Activated CD4-positive, CD25-positive, alpha-beta regulatory T cell treated with anti-CD3 and anti-CD28 coated beads, Interleukin-2, amount 50 U/mL, for 24 hours (primary cell): ENCODE measurements around the gene WDFY3.

Experiments used
- ATAC-seq, 2 donors: fragments of 150-1000 bp; cut with Tn5 transposase; one replicate each; pipeline ENCODE4 v1.10.0; 2021; ENCODE audit warnings: mild to moderate bottlenecking in 1 of 2, moderate library complexity in 1 of 2

WDFY3 gene

GRCh38 chr4:84790769-84791565 is 175.5 kb downstream of the WDFY3 start:
- no peak for ATAC-seq

- ATAC-seq, result no peak
These were observed 180.0 kb downstream of the WDFY3 start for GRCh38 chr4:84786478-84786877.

- no peak for ATAC-seq
These were observed 184.0 kb downstream of the WDFY3 start for GRCh38 chr4:84782517-84782916.

GRCh38 chr4:84780719-84781118 is 185.8 kb downstream of the WDFY3 start:
- ATAC-seq, result no peak

GRCh38 chr4:84778041-84778440 is 188.4 kb downstream of the WDFY3 start:
- no peak for ATAC-seq

DNA sequence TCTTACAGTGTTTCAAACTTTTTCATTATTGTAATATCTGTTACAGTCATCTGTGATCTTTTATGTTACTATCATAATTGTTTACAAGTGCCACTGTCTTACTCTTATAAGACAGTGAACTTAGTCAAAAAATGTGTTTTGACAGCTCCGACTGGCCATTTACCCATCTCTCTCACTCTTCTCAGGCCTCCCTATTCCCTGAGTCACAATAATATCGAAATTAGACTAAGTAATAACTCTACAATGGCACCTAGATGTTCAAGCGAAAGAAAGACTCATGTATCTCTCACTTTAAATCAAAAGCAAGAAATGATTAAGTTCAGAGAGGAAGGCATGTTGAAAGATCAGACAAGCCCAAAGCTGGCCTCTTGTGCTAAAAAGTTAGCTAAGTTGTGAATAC is 199.3 kb downstream of the WDFY3 start:
- ATAC-seq, result peak in 1 of 2 donors; percentile 24

GRCh38 chr4:84753321-84753972 is 213.0 kb downstream of the WDFY3 start:
- no peak for ATAC-seq

DNA sequence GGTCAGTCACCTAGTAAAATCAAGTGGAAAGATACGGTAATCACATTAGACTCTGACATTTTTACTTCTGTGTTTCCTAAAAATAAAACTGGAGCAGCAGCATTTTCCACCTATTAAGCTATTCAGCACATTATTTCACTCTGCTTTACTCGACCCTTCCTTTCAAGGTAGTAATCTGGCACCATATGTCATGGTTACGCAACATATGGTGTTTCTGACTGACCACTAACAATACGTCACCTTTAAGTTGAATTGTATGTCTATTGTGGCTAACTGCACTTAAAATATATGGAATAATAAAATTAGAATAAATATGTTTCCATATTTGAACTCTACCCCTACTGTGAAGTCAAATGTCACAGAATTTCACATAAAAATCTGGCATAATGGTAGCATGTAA is 214.8 kb downstream of the WDFY3 start:
- no peak for ATAC-seq

- ATAC-seq, result no peak
These were observed 215.6 kb downstream of the WDFY3 start for GRCh38 chr4:84750960-84751283.

- ATAC-seq, result no peak
These were observed 216.1 kb downstream of the WDFY3 start for GRCh38 chr4:84750260-84750959.

DNA sequence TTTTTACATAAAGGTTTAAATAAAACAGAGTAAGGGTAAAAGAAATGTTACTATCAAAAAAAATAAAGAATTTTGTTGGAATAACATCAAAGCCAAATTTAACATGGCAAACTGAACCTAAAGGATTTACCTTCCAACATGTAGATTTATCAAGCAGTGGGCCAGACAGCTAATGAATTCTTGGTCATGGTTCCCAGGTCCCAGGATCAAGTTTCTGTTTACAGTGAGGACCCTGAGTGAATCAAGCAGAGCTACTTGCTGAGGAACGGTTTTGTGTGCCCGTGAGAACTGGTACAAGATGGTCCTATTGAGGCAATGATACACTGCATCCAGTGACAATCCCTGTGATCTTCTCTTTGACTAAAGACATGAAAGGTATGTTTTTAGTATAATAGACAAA is 226.4 kb downstream of the WDFY3 start:
- no peak for ATAC-seq

GRCh38 chr4:84738622-84739021 is 227.9 kb downstream of the WDFY3 start:
- ATAC-seq, result no peak

DNA sequence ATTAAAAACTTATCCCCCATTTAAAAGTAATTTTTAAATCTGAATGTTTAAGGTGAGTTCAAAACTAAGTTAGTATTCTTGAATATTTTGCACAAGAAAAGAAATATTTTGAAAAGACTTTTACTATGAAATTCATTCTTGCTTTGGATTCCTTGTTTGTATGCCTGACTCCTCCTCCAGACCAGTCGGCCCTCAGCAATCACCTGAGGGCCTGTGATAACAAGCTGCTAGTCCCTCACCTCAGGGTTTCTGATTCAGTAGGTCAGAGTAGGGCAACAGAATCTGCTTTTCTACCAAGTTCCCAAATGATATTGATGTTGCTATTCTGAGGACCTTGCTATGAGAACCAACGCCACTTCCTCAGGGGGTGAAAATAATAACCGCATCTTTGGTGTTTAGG is 228.8 kb downstream of the WDFY3 start:
- no peak for ATAC-seq

- ATAC-seq, result no peak
These were observed 232.5 kb downstream of the WDFY3 start for GRCh38 chr4:84734037-84734436.

GRCh38 chr4:84733343-84734033 is 233.0 kb downstream of the WDFY3 start:
- no peak for ATAC-seq

GRCh38 chr4:84730375-84730774 is 236.1 kb downstream of the WDFY3 start:
- ATAC-seq, result no peak

GRCh38 chr4:84727491-84727890 is 239.0 kb downstream of the WDFY3 start:
- no peak for ATAC-seq

DNA sequence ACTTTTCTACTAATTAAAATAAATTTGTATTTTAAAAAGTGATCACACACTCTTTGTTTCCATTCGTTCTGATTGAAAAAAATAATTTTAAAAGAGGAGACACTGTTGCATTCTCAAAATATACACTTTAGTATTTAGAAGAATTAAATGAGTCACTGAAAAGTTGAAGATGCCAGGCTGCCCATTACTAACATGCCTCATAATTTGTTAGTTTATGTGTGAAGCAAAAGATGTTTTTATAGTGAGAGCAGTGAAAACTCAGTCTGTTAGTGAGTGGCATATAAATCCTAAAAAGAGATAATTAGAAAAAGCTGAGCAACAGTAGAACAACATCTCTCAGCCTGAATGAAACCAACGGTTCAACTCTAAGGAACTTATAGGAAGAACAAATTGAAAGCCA is 240.1 kb downstream of the WDFY3 start:
- ATAC-seq, result no peak

- no peak for ATAC-seq
These were observed 243.8 kb downstream of the WDFY3 start for GRCh38 chr4:84722720-84723119.

GRCh38 chr4:84719115-84719514 is 247.4 kb downstream of the WDFY3 start:
- no peak for ATAC-seq

DNA sequence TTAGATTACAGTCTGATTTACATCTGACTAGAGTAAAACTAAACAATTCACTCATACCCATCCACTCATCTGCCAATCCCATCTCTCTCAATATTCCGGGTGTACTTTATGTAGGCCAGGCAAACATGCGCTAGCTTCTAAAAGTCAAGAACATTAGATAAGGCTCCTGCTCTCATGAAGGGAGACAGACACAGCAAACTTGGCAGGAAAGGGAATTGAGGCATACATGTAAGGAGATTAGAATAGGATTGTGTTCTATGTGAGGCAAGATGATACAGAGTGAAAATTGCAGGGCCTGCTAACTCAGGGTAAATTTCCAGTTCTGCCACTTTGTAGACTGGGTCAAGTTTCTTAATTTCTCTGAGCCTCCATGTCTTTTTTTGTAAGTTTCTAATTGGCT is 247.8 kb downstream of the WDFY3 start:
- no peak for ATAC-seq

- ATAC-seq, result no peak
These were observed 255.9 kb downstream of the WDFY3 start for GRCh38 chr4:84710548-84710947.

GRCh38 chr4:84708406-84709135 is 257.9 kb downstream of the WDFY3 start:
- ATAC-seq, result no peak
